ENCODE data around the gene CLCN1. TPM values are rescaled to one million over a fixed set of nuclear protein-coding genes. Genes with fewer than 3 reads are reported as not detected.

CLCN1 gene
- total RNA-seq, 4 donors from 2014 or later: 0.92 to 2.9 (median 1.7) TPM

DNA sequence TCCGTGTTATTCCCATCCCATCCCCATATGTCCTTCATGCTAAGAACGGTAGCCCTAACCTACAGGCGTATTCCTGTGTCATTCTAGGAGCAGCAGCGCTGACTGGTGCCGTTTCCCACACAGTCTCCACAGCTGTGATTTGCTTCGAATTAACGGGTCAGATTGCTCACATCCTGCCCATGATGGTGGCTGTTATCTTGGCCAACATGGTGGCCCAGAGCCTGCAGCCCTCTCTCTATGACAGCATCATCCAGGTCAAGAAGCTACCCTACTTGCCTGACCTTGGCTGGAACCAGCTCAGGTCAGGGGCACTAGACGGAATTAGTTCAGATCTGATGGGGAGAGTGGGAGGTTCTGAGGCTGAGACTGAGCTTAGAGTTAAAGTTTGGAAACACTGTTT lies 25.9 kb downstream of the CLCN1 start:
- in situ Hi-C loops (cut with MboI; ENCODE audit: low sequenced_read_pairs in 4 of 4): no loop called here

DNA sequence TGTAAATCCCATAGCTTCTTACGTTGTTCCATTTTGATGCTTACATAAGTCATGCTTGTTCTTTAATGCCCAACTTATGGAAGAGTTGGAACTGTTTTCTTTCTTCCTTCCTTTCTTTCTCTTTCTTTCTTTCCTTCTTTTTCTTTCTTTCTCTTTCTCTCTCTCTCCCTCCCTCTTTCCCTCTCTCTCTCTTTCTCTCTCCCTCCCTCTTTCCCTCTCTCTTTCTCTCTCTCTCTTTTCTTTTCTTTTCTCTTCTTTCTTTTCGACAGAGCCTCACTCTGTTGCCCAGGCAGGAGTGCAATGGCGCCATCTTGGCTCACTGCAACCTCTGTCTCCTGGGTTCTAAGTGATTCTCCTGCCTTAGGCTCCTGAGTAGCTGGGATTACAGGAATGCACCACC lies 27.7 kb downstream of the CLCN1 start:
- no peaks in the 10 kb centered on the region for H3K4me1 ChIP-seq
- no peak for TF ChIP-seq POLR2A (IDR thresholded peaks at IDR 0.05)
- no peak for ATAC-seq
- no peaks in the 10 kb centered on the region for H3K27me3 ChIP-seq
- H3K9me3 ChIP-seq: no peaks in the 10 kb centered on the region
- DNase-seq: no peak
- no peak overlapping the region for H3K4me3 ChIP-seq
- intact Hi-C loops (cut with DNase I; ENCODE audit: low total_unique reads) (no loop called here), in situ Hi-C loops (cut with MboI; ENCODE audit: low sequenced_read_pairs in 4 of 4) (no loop called here)
- peaks cover 0 to 24% of the 10 kb centered on the region in 2 donors for H3K36me3 ChIP-seq
- H3K27ac ChIP-seq: no peak overlapping the region

More for the DNA sequence above, 25.9 kb downstream of the CLCN1 start:
- no peaks in the 10 kb centered on the region for H3K27me3 ChIP-seq
- no peaks in the 10 kb centered on the region for H3K9me3 ChIP-seq
- H3K36me3 ChIP-seq: peaks cover 0 to 30% of the 10 kb centered on the region in 2 donors
- TF ChIP-seq, protein P1, sequence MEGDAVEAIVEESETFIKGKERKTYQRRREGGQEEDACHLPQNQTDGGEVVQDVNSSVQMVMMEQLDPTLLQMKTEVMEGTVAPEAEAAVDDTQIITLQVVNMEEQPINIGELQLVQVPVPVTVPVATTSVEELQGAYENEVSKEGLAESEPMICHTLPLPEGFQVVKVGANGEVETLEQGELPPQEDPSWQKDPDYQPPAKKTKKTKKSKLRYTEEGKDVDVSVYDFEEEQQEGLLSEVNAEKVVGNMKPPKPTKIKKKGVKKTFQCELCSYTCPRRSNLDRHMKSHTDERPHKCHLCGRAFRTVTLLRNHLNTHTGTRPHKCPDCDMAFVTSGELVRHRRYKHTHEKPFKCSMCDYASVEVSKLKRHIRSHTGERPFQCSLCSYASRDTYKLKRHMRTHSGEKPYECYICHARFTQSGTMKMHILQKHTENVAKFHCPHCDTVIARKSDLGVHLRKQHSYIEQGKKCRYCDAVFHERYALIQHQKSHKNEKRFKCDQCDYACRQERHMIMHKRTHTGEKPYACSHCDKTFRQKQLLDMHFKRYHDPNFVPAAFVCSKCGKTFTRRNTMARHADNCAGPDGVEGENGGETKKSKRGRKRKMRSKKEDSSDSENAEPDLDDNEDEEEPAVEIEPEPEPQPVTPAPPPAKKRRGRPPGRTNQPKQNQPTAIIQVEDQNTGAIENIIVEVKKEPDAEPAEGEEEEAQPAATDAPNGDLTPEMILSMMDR (IDR thresholded peaks at IDR 0.05 in 4 of 5, conservative IDR thresholded peaks at IDR 0.05 in 1 of 5): no peak
- no peak for TF ChIP-seq POLR2A (IDR thresholded peaks at IDR 0.05)
- no peak overlapping the region for H3K4me3 ChIP-seq
- no peak for DNase-seq
- H3K27ac ChIP-seq: peak overlapping the region in 1 of 4 donors; percentile 19
- intact Hi-C loops (cut with DNase I; ENCODE audit: low total_unique reads): no loop called here
- H3K4me1 ChIP-seq: no peaks in the 10 kb centered on the region
- ATAC-seq: no peak

DNA sequence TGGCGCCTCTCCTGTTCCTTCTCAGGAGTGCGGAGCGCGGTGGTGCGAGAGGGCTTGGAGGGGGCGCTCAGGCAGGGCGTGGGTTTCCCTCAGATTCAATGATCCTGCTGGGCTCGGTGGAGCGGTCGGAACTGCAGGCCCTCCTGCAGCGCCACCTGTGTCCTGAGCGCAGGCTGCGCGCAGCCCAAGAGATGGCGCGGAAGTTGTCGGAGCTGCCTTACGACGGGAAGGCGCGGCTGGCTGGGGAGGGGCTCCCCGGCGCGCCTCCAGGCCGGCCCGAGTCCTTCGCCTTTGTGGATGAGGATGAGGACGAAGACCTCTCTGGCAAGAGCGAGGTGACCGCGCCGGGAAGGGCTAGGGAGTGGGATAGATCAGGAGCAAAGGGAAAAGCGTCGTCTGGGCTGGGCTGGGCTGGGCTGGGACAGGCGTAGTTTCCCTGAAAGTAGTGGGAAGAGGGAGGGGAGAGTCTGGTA lies 29.6 kb downstream of the CLCN1 start:
- H3K27me3 ChIP-seq: no peaks in the 10 kb centered on the region
- ATAC-seq (no peak), DNase-seq (no peak)
- intact Hi-C loops (cut with DNase I; ENCODE audit: low total_unique reads) (no loop called here), in situ Hi-C loops (cut with MboI; ENCODE audit: low sequenced_read_pairs in 4 of 4) (no loop called here)
- H3K4me3 ChIP-seq: no peak overlapping the region
- H3K9me3 ChIP-seq: no peaks in the 10 kb centered on the region
- no peak overlapping the region for H3K27ac ChIP-seq
- H3K36me3 ChIP-seq: peaks cover 0 to 16% of the 10 kb centered on the region in 2 donors
- TF ChIP-seq, protein P1 (IDR thresholded peaks at IDR 0.05 in 4 of 5, conservative IDR thresholded peaks at IDR 0.05 in 1 of 5): peak in 2 of 5 experiments; percentile 35 to 38
- no peak for TF ChIP-seq POLR2A (IDR thresholded peaks at IDR 0.05)
- H3K4me1 ChIP-seq: no peaks in the 10 kb centered on the region

DNA sequence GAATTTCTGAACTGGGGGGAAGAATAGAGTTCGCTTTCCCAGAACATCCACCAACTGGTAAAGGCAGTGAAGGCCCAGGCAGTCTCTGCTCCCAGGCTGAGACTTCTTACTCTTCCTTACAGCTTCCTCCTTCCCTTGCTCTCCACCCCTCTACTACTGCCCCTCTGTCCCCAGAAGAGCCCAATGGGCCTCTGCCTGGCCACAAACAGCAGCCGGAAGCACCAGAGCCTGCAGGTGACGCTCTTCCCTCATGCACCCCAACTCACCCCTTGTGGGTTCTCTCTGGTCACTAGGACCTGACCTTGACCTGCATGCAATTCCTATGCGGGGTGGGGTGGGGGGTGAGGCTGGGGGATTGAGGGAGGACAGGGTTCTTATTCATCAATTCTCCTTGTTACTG lies 30.1 kb downstream of the CLCN1 start:
- ATAC-seq: no peak
- Histone ChIP-seq H3K4me1 (no peaks in the 10 kb centered on the region), H3K36me3 (peaks cover 0 to 16% of the 10 kb centered on the region in 2 donors), H3K27ac (no peak overlapping the region), H3K27me3 (no peaks in the 10 kb centered on the region), H3K4me3 (no peak overlapping the region), H3K9me3 (no peaks in the 10 kb centered on the region)
- intact Hi-C loops (cut with DNase I; ENCODE audit: low total_unique reads): no loop called here
- in situ Hi-C loops (cut with MboI; ENCODE audit: low sequenced_read_pairs in 4 of 4): no loop called here
- no peak for TF ChIP-seq POLR2A (IDR thresholded peaks at IDR 0.05)
- TF ChIP-seq, protein P1 (IDR thresholded peaks at IDR 0.05 in 4 of 5, conservative IDR thresholded peaks at IDR 0.05 in 1 of 5): no peak
- no peak for DNase-seq

DNA sequence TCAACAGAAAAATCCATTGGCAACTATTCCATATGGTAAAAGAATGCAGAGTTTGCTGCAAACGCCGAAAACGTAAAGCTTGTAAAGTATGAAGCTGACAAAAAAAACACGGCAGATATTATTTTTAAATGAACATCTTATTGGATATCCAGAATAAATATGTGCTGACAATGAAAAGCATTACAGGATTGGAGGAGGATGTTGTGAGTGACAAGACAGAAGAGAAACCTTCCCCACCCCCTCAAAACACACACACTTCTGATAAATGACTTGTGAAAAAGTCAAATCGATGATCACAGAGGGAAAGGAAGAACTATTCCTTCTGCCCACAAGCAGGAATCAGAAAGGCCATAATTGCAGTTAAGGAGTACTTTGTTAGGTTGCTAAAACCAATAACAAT lies 32.0 kb downstream of the CLCN1 start:
- no peak overlapping the region for H3K4me3 ChIP-seq

DNA sequence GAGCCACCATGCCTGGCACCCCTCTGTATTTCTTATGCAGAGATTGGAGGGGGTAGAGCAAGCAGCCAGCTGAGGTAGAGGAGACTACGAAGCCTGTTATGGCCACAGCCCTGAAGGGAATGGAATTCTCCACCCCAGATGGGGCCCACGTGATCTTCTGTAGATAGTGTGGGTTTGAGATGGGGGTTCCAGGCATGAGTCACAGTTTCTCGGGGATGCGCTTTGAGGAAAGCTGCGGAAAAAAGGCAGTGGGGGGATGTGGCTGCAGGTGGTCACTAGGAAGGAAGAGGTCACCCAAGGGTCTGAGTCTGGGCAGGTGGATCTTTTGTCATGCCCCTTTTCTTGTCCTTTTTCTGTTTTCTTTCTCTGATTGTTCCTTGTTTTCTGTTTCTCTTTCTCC lies 35.1 kb downstream of the CLCN1 start:
- Histone ChIP-seq H3K4me3 (no peak overlapping the region), H3K27me3 (no peaks in the 10 kb centered on the region), H3K36me3 (peaks cover 0 to 5% of the 10 kb centered on the region in 2 donors), H3K4me1 (no peaks in the 10 kb centered on the region), H3K27ac (no peak overlapping the region), H3K9me3 (no peaks in the 10 kb centered on the region)
- in situ Hi-C loops (cut with MboI; ENCODE audit: low sequenced_read_pairs in 4 of 4) (no loop called here), intact Hi-C loops (cut with DNase I; ENCODE audit: low total_unique reads) (no loop called here)
- DNase-seq (no peak), ATAC-seq (no peak)
- TF ChIP-seq, protein P1 (IDR thresholded peaks at IDR 0.05 in 4 of 5, conservative IDR thresholded peaks at IDR 0.05 in 1 of 5): no peak
- no peak for TF ChIP-seq POLR2A (IDR thresholded peaks at IDR 0.05)

More for the DNA sequence above, 32.0 kb downstream of the CLCN1 start:
- Histone ChIP-seq H3K27me3 (no peaks in the 10 kb centered on the region), H3K27ac (no peak overlapping the region), H3K4me1 (no peaks in the 10 kb centered on the region), H3K36me3 (peaks cover 0 to 7% of the 10 kb centered on the region in 2 donors), H3K9me3 (no peaks in the 10 kb centered on the region)
- no peak for DNase-seq
- TF ChIP-seq POLR2A (IDR thresholded peaks at IDR 0.05): no peak
- no peak for ATAC-seq
- in situ Hi-C loops (cut with MboI; ENCODE audit: low sequenced_read_pairs in 4 of 4) (no loop called here), intact Hi-C loops (cut with DNase I; ENCODE audit: low total_unique reads) (no loop called here)

Measured in gastrocnemius medialis (tissue), 4 donors.